ENCODE measurements around the gene MBNL1. TPM values are rescaled to one million over a fixed set of nuclear protein-coding genes. Genes with fewer than 3 reads are reported as not detected.

MBNL1 gene
- total RNA-seq, 1 experiment from 2014 or later, result 117 TPM

DNA sequence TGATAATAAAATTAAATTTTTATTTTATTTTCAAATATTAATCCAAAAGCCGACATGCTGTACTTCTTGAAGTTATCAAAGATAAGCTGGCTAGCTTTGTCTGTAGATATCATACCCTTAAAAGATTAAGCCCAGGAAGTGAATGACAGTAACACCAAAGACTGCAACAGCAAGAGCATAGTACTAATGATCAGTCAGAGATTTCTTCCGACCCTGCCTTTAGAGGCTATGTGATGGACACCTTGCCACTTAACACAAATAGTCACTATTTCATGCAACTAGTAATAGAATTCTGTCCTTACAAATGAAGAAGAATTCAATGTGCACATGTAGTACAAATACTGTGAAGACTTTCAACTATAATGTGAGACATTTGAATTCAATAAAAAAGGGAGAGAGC, 9.3 kb upstream of the MBNL1 start:
- BruUV-seq (replicated peaks), result no TSS peak
- no peak for TF ChIP-seq EZH2 (IDR thresholded peaks at IDR 0.05; ENCODE audit: borderline replicate concordance, low read depth, low read length, poor library complexity, severe bottlenecking)
- no peaks in the 10 kb centered on the region for H3K4me1 ChIP-seq (ENCODE audit: insufficient read depth, low read length, poor library complexity, severe bottlenecking)
- H3K36me3 ChIP-seq (ENCODE audit: insufficient read depth, low read length, poor library complexity, severe bottlenecking), result no peaks in the 10 kb centered on the region
- ChIA-PET CTCF (no interaction called here), POLR2A (ENCODE audit: low non-redundant PET) (no interaction called here)
- H3K4me3 ChIP-seq (ENCODE audit: low read depth, low read length, poor library complexity, severe bottlenecking), result no peak overlapping the region
- intact Hi-C loops (cut with micrococcal nuclease; ENCODE audit: unreplicated experiment), result no loop called here
- no peak for DNase-seq (ENCODE audit: low spot score)
- no peaks in the 10 kb centered on the region for H3K9me3 ChIP-seq (ENCODE audit: low read depth, low read length, poor library complexity, severe bottlenecking)
- H3K27ac ChIP-seq (ENCODE audit: low read depth, low read length, poor library complexity, severe bottlenecking), result no peak overlapping the region
- H3K27me3 ChIP-seq (replicated peaks; ENCODE audit: insufficient read depth, low read depth, low read length, poor library complexity), result no peaks in the 10 kb centered on the region

GRCh38 chr3:152260026-152260425, 8.7 kb upstream of the MBNL1 start:
- ChIA-PET CTCF (no interaction called here), POLR2A (ENCODE audit: low non-redundant PET) (no interaction called here)
- no peaks in the 10 kb centered on the region for H3K27me3 ChIP-seq (replicated peaks; ENCODE audit: insufficient read depth, low read depth, low read length, poor library complexity)
- H3K9me3 ChIP-seq (ENCODE audit: low read depth, low read length, poor library complexity, severe bottlenecking), result no peaks in the 10 kb centered on the region
- H3K27ac ChIP-seq (ENCODE audit: low read depth, low read length, poor library complexity, severe bottlenecking), result no peak overlapping the region
- no peak for DNase-seq (ENCODE audit: low spot score)
- no peaks in the 10 kb centered on the region for H3K36me3 ChIP-seq (ENCODE audit: insufficient read depth, low read length, poor library complexity, severe bottlenecking)
- H3K4me3 ChIP-seq (ENCODE audit: low read depth, low read length, poor library complexity, severe bottlenecking), result no peak overlapping the region
- H3K4me1 ChIP-seq (ENCODE audit: insufficient read depth, low read length, poor library complexity, severe bottlenecking), result no peaks in the 10 kb centered on the region
- intact Hi-C loops (cut with micrococcal nuclease; ENCODE audit: unreplicated experiment), result no loop called here
- TF ChIP-seq, protein P1, sequence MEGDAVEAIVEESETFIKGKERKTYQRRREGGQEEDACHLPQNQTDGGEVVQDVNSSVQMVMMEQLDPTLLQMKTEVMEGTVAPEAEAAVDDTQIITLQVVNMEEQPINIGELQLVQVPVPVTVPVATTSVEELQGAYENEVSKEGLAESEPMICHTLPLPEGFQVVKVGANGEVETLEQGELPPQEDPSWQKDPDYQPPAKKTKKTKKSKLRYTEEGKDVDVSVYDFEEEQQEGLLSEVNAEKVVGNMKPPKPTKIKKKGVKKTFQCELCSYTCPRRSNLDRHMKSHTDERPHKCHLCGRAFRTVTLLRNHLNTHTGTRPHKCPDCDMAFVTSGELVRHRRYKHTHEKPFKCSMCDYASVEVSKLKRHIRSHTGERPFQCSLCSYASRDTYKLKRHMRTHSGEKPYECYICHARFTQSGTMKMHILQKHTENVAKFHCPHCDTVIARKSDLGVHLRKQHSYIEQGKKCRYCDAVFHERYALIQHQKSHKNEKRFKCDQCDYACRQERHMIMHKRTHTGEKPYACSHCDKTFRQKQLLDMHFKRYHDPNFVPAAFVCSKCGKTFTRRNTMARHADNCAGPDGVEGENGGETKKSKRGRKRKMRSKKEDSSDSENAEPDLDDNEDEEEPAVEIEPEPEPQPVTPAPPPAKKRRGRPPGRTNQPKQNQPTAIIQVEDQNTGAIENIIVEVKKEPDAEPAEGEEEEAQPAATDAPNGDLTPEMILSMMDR (conservative IDR thresholded peaks at IDR 0.05; ENCODE audit: low read depth, low read length), result no peak
- no peak for TF ChIP-seq EZH2 (IDR thresholded peaks at IDR 0.05; ENCODE audit: borderline replicate concordance, low read depth, low read length, poor library complexity, severe bottlenecking)
- BruUV-seq (replicated peaks), result no TSS peak

DNA sequence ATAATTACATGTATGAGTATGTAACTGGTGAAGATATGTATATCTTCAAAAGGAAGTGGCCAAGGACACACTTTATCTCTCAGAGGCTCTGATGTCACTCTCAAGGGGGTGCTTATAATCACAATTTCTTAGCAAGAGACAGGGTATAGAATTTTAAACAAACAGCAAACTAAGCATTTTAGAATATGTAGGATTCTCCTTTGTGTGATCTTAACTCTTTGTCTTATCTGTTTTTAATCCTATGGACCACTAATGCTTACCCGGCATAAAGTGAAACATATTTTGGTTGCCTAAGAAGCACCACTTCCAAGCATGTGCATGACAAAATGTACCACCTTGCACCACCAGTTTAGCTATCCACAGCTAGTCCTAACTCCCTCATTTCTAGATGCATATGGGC, 8.2 kb upstream of the MBNL1 start:
- no peaks in the 10 kb centered on the region for H3K36me3 ChIP-seq (ENCODE audit: insufficient read depth, low read length, poor library complexity, severe bottlenecking)
- no TSS peak for BruUV-seq (replicated peaks)
- H3K27me3 ChIP-seq (replicated peaks; ENCODE audit: insufficient read depth, low read depth, low read length, poor library complexity), result no peaks in the 10 kb centered on the region
- CTCF ChIA-PET, result no interaction called here
- POLR2A ChIA-PET (ENCODE audit: low non-redundant PET), result no interaction called here
- H3K9me3 ChIP-seq (ENCODE audit: low read depth, low read length, poor library complexity, severe bottlenecking), result no peaks in the 10 kb centered on the region
- TF ChIP-seq, protein P1 (conservative IDR thresholded peaks at IDR 0.05; ENCODE audit: low read depth, low read length), result no peak
- no peak for TF ChIP-seq EZH2 (IDR thresholded peaks at IDR 0.05; ENCODE audit: borderline replicate concordance, low read depth, low read length, poor library complexity, severe bottlenecking)
- H3K4me1 ChIP-seq (ENCODE audit: insufficient read depth, low read length, poor library complexity, severe bottlenecking), result no peaks in the 10 kb centered on the region
- H3K4me3 ChIP-seq (ENCODE audit: low read depth, low read length, poor library complexity, severe bottlenecking), result no peak overlapping the region
- no peak for DNase-seq (ENCODE audit: low spot score)
- intact Hi-C loops (cut with micrococcal nuclease; ENCODE audit: unreplicated experiment), result no loop called here
- H3K27ac ChIP-seq (ENCODE audit: low read depth, low read length, poor library complexity, severe bottlenecking), result no peak overlapping the region

DNA sequence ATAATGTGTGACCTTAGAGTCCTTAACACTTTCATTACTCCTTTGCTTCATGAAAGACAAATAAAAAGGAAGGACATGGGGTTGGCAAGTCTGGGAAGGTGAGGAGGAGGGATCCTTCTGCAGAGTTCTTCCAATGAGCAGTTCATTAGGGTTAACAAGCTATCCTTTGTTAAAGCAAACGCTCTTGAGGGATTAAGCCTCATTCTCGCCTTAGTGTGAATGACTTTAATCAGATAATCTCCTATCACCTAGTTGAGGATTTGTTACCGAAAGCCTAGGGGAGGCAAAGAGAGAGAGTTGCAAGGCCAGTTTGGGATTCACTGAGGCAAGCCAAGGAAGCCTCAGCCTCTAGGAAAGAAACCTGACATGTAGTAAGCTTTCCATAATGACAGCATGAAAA, 7.4 kb upstream of the MBNL1 start:
- Histone ChIP-seq H3K27ac (ENCODE audit: low read depth, low read length, poor library complexity, severe bottlenecking) (no peak overlapping the region), H3K27me3 (replicated peaks; ENCODE audit: insufficient read depth, low read depth, low read length, poor library complexity) (no peaks in the 10 kb centered on the region), H3K4me1 (ENCODE audit: insufficient read depth, low read length, poor library complexity, severe bottlenecking) (no peaks in the 10 kb centered on the region), H3K9me3 (ENCODE audit: low read depth, low read length, poor library complexity, severe bottlenecking) (no peaks in the 10 kb centered on the region), H3K4me3 (ENCODE audit: low read depth, low read length, poor library complexity, severe bottlenecking) (no peak overlapping the region), H3K36me3 (ENCODE audit: insufficient read depth, low read length, poor library complexity, severe bottlenecking) (no peaks in the 10 kb centered on the region)
- no peak for DNase-seq (ENCODE audit: low spot score)
- TF ChIP-seq, protein P1 (conservative IDR thresholded peaks at IDR 0.05; ENCODE audit: low read depth, low read length), result no peak
- no peak for TF ChIP-seq EZH2 (IDR thresholded peaks at IDR 0.05; ENCODE audit: borderline replicate concordance, low read depth, low read length, poor library complexity, severe bottlenecking)
- CTCF ChIA-PET, result no interaction called here
- no TSS peak for BruUV-seq (replicated peaks)
- POLR2A ChIA-PET (ENCODE audit: low non-redundant PET), result no interaction called here
- intact Hi-C loops (cut with micrococcal nuclease; ENCODE audit: unreplicated experiment), result no loop called here
